Measurements from ENCODE around the gene RALGPS1. TPM values are rescaled to one million over a fixed set of nuclear protein-coding genes. Genes with fewer than 3 reads are reported as not detected.

The RALGPS1 gene
- total RNA-seq, 1 experiment from 2014 or later = 6.4 TPM

- DNase-seq = no peak
Measured at GRCh38 chr9:127027694-127028093, 113.1 kb downstream of the RALGPS1 start.

GRCh38 chr9:127029548-127029947 lies 115.0 kb downstream of the RALGPS1 start:
- DNase-seq = no peak
- no peaks in the 10 kb centered on the region for H3K36me3 ChIP-seq (replicated peaks; ENCODE audit: control insufficient read depth, insufficient read depth, low read length)
- no peaks in the 10 kb centered on the region for H3K27me3 ChIP-seq (ENCODE audit: control insufficient read depth, insufficient read depth, low read length)
- H3K4me3 ChIP-seq (ENCODE audit: insufficient read depth, low read depth, low read length) = no peak overlapping the region

More at GRCh38 chr9:127027694-127028093, 113.1 kb downstream of the RALGPS1 start:
- Histone ChIP-seq H3K36me3 (replicated peaks; ENCODE audit: control insufficient read depth, insufficient read depth, low read length) (no peaks in the 10 kb centered on the region), H3K27me3 (ENCODE audit: control insufficient read depth, insufficient read depth, low read length) (no peaks in the 10 kb centered on the region), H3K4me3 (ENCODE audit: insufficient read depth, low read depth, low read length) (no peak overlapping the region)

GRCh38 chr9:127030814-127031740 lies 116.5 kb downstream of the RALGPS1 start:
- no peaks in the 10 kb centered on the region for H3K36me3 ChIP-seq (replicated peaks; ENCODE audit: control insufficient read depth, insufficient read depth, low read length)
- H3K4me3 ChIP-seq (ENCODE audit: insufficient read depth, low read depth, low read length) = no peak overlapping the region
- no peak for DNase-seq
- no peaks in the 10 kb centered on the region for H3K27me3 ChIP-seq (ENCODE audit: control insufficient read depth, insufficient read depth, low read length)

GRCh38 chr9:127032256-127032655 lies 117.7 kb downstream of the RALGPS1 start:
- DNase-seq = no peak
- H3K4me3 ChIP-seq (ENCODE audit: insufficient read depth, low read depth, low read length) = no peak overlapping the region
- no peaks in the 10 kb centered on the region for H3K27me3 ChIP-seq (ENCODE audit: control insufficient read depth, insufficient read depth, low read length)
- H3K36me3 ChIP-seq (replicated peaks; ENCODE audit: control insufficient read depth, insufficient read depth, low read length) = no peaks in the 10 kb centered on the region

- DNase-seq = no peak
- H3K27me3 ChIP-seq (ENCODE audit: control insufficient read depth, insufficient read depth, low read length) = no peaks in the 10 kb centered on the region
- no peak overlapping the region for H3K4me3 ChIP-seq (ENCODE audit: insufficient read depth, low read depth, low read length)
- no peaks in the 10 kb centered on the region for H3K36me3 ChIP-seq (replicated peaks; ENCODE audit: control insufficient read depth, insufficient read depth, low read length)
Measured at GRCh38 chr9:127033061-127033460, 118.5 kb downstream of the RALGPS1 start.

GRCh38 chr9:127033789-127034188 lies 119.2 kb downstream of the RALGPS1 start:
- no peak overlapping the region for H3K4me3 ChIP-seq (ENCODE audit: insufficient read depth, low read depth, low read length)
- H3K36me3 ChIP-seq (replicated peaks; ENCODE audit: control insufficient read depth, insufficient read depth, low read length) = no peaks in the 10 kb centered on the region
- no peak for DNase-seq
- no peaks in the 10 kb centered on the region for H3K27me3 ChIP-seq (ENCODE audit: control insufficient read depth, insufficient read depth, low read length)

- H3K36me3 ChIP-seq (replicated peaks; ENCODE audit: control insufficient read depth, insufficient read depth, low read length) = no peaks in the 10 kb centered on the region
- no peaks in the 10 kb centered on the region for H3K27me3 ChIP-seq (ENCODE audit: control insufficient read depth, insufficient read depth, low read length)
- no peak overlapping the region for H3K4me3 ChIP-seq (ENCODE audit: insufficient read depth, low read depth, low read length)
- no peak for DNase-seq
Measured at GRCh38 chr9:127034691-127035090, 120.1 kb downstream of the RALGPS1 start.

- DNase-seq = no peak
- no peak overlapping the region for H3K4me3 ChIP-seq (ENCODE audit: insufficient read depth, low read depth, low read length)
- no peaks in the 10 kb centered on the region for H3K36me3 ChIP-seq (replicated peaks; ENCODE audit: control insufficient read depth, insufficient read depth, low read length)
- no peaks in the 10 kb centered on the region for H3K27me3 ChIP-seq (ENCODE audit: control insufficient read depth, insufficient read depth, low read length)
Measured at GRCh38 chr9:127035423-127035822, 120.8 kb downstream of the RALGPS1 start.

GRCh38 chr9:127035948-127036347 lies 121.4 kb downstream of the RALGPS1 start:
- Histone ChIP-seq H3K4me3 (ENCODE audit: insufficient read depth, low read depth, low read length) (no peak overlapping the region), H3K27me3 (ENCODE audit: control insufficient read depth, insufficient read depth, low read length) (no peaks in the 10 kb centered on the region), H3K36me3 (replicated peaks; ENCODE audit: control insufficient read depth, insufficient read depth, low read length) (no peaks in the 10 kb centered on the region)
- no peak for DNase-seq

- no peak for DNase-seq
Measured at GRCh38 chr9:127036437-127036836, 121.9 kb downstream of the RALGPS1 start.

GRCh38 chr9:127038531-127038930 lies 123.9 kb downstream of the RALGPS1 start:
- Histone ChIP-seq H3K27me3 (ENCODE audit: control insufficient read depth, insufficient read depth, low read length) (no peaks in the 10 kb centered on the region), H3K36me3 (replicated peaks; ENCODE audit: control insufficient read depth, insufficient read depth, low read length) (no peaks in the 10 kb centered on the region), H3K4me3 (ENCODE audit: insufficient read depth, low read depth, low read length) (no peak overlapping the region)
- DNase-seq = no peak

More at GRCh38 chr9:127036437-127036836, 121.9 kb downstream of the RALGPS1 start:
- Histone ChIP-seq H3K36me3 (replicated peaks; ENCODE audit: control insufficient read depth, insufficient read depth, low read length) (no peaks in the 10 kb centered on the region), H3K27me3 (ENCODE audit: control insufficient read depth, insufficient read depth, low read length) (no peaks in the 10 kb centered on the region), H3K4me3 (ENCODE audit: insufficient read depth, low read depth, low read length) (no peak overlapping the region)

GRCh38 chr9:127039492-127039891 lies 124.9 kb downstream of the RALGPS1 start:
- Histone ChIP-seq H3K27me3 (ENCODE audit: control insufficient read depth, insufficient read depth, low read length) (no peaks in the 10 kb centered on the region), H3K36me3 (replicated peaks; ENCODE audit: control insufficient read depth, insufficient read depth, low read length) (no peaks in the 10 kb centered on the region), H3K4me3 (ENCODE audit: insufficient read depth, low read depth, low read length) (no peak overlapping the region)
- no peak for DNase-seq

GRCh38 chr9:127045148-127045547 lies 130.6 kb downstream of the RALGPS1 start:
- Histone ChIP-seq H3K36me3 (replicated peaks; ENCODE audit: control insufficient read depth, insufficient read depth, low read length) (no peaks in the 10 kb centered on the region), H3K27me3 (ENCODE audit: control insufficient read depth, insufficient read depth, low read length) (no peaks in the 10 kb centered on the region), H3K4me3 (ENCODE audit: insufficient read depth, low read depth, low read length) (no peak overlapping the region)
- DNase-seq = no peak

GRCh38 chr9:127047971-127048370 lies 133.4 kb downstream of the RALGPS1 start:
- Histone ChIP-seq H3K27me3 (ENCODE audit: control insufficient read depth, insufficient read depth, low read length) (no peaks in the 10 kb centered on the region), H3K4me3 (ENCODE audit: insufficient read depth, low read depth, low read length) (no peak overlapping the region), H3K36me3 (replicated peaks; ENCODE audit: control insufficient read depth, insufficient read depth, low read length) (no peaks in the 10 kb centered on the region)
- no peak for DNase-seq

GRCh38 chr9:127049044-127049443 lies 134.5 kb downstream of the RALGPS1 start:
- Histone ChIP-seq H3K4me3 (ENCODE audit: insufficient read depth, low read depth, low read length) (no peak overlapping the region), H3K36me3 (replicated peaks; ENCODE audit: control insufficient read depth, insufficient read depth, low read length) (no peaks in the 10 kb centered on the region; the same call in 1 of the 2 replicates), H3K27me3 (ENCODE audit: control insufficient read depth, insufficient read depth, low read length) (no peaks in the 10 kb centered on the region)
- no peak for DNase-seq

Measured in H7 (cell line).